KMS-11 (cell line): ENCODE results near the gene TADA3.

Source experiments
- H2AFZ ChIP-seq: fragments of 200-600 bp; sonication (generic); 2 replicates; pipeline ENCODE4 v1.6.1; 2016; ENCODE audit warnings: antibody characterized with exemption, mixed run types, low read depth
- H3K27ac ChIP-seq: fragments of 200-600 bp; sonication (generic); 2 replicates; pipeline ENCODE4 v1.6.1; 2016; ENCODE audit warnings: mild to moderate bottlenecking, mixed run types
- H3K27me3 ChIP-seq: fragments of 200-600 bp; sonication (generic); 2 replicates; pipeline ENCODE4 v1.6.1; 2017; ENCODE audit warnings: mild to moderate bottlenecking, low read depth, mixed run types, moderate library complexity; ENCODE audit not compliant: insufficient read depth
- H3K36me3 ChIP-seq: fragments of 200-600 bp; sonication (generic); 2 replicates; pipeline ENCODE4 v1.6.1; 2017; ENCODE audit warnings: mild to moderate bottlenecking, mixed run types; ENCODE audit not compliant: insufficient read depth
- H3K4me1 ChIP-seq: fragments of 200-600 bp; sonication (generic); 2 replicates; pipeline ENCODE4 v1.6.1; 2016; ENCODE audit warnings: mild to moderate bottlenecking, low read depth, mixed run types; ENCODE audit not compliant: poor library complexity, severe bottlenecking
- H3K4me2 ChIP-seq: fragments of 200-600 bp; sonication (generic); 2 replicates; pipeline ENCODE4 v1.7.0; 2016; ENCODE audit warnings: mild to moderate bottlenecking, mixed run types
- H3K4me3 ChIP-seq: fragments of 200-600 bp; sonication (generic); IDR thresholded peaks from 2 replicates; pipeline ENCODE4 v1.6.1; 2017; ENCODE audit warnings: low read depth, low read length, mixed read lengths; ENCODE audit not compliant: insufficient read depth
- H3K79me2 ChIP-seq: fragments of 200-600 bp; sonication (generic); 2 replicates; pipeline ENCODE4 v1.6.1; 2016; ENCODE audit warnings: low read depth, mixed run types; ENCODE audit not compliant: insufficient read depth
- H3K9ac ChIP-seq: fragments of 200-600 bp; sonication (generic); 2 replicates; pipeline ENCODE4 v1.6.1; 2016; ENCODE audit warnings: mild to moderate bottlenecking, mixed run types
- H4K20me1 ChIP-seq: fragments of 200-600 bp; sonication (generic); 2 replicates; pipeline ENCODE4 v1.6.1; 2016; ENCODE audit warnings: mild to moderate bottlenecking, mixed run types; ENCODE audit not compliant: insufficient read depth
- CTCF ChIP-seq: fragments of 200-600 bp; sonication (generic); conservative IDR thresholded peaks from 2 replicates; pipeline ENCODE4 v1.6.1; 2017; ENCODE audit warnings: low read depth, mild to moderate bottlenecking, antibody characterized with exemption, low read length, moderate library complexity, mixed read lengths

TADA3 gene

DNA sequence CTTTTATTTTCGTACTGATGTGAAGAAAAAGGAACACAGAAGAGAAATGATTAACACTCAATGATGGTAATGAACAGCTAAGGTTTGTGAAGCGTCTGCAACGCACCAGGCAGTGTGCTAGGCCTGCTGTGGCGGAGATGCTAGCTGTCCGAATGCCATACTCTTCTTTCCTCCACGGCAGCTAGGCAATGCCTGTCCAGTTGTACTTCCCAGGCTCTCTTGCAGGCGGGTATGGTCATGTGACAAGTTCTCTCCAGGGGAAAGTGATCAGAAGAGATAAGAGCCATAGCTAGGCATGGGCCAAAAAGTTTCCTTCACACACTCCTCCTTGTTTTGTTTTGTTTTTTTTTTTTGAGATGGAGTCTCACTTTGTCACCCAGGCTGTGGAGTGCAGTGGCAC is 6.7 kb downstream of the TADA3 start:
- H3K4me2 ChIP-seq: no peak overlapping the region
- no peaks in the 10 kb centered on the region for H4K20me1 ChIP-seq
- no peak overlapping the region for H3K4me3 ChIP-seq
- H3K27me3 ChIP-seq: no peaks in the 10 kb centered on the region
- no peak for TF ChIP-seq CTCF
- no peak overlapping the region for H2AFZ ChIP-seq
- no peaks in the 10 kb centered on the region for H3K36me3 ChIP-seq
- peaks cover 3% of the 10 kb centered on the region for H3K4me1 ChIP-seq
- no peaks in the 10 kb centered on the region for H3K79me2 ChIP-seq
- no peak overlapping the region for H3K27ac ChIP-seq
- no peak overlapping the region for H3K9ac ChIP-seq

- Histone ChIP-seq H3K4me3 (no peak overlapping the region), H2AFZ (no peak overlapping the region), H3K27me3 (no peaks in the 10 kb centered on the region), H3K79me2 (no peaks in the 10 kb centered on the region), H4K20me1 (no peaks in the 10 kb centered on the region), H3K9ac (no peak overlapping the region), H3K4me1 (peaks cover 10% of the 10 kb centered on the region), H3K27ac (no peak overlapping the region), H3K4me2 (no peak overlapping the region), H3K36me3 (no peaks in the 10 kb centered on the region)
- TF ChIP-seq CTCF: no peak
These were observed 7.3 kb downstream of the TADA3 start for GRCh38 chr3:9784965-9785364.

DNA sequence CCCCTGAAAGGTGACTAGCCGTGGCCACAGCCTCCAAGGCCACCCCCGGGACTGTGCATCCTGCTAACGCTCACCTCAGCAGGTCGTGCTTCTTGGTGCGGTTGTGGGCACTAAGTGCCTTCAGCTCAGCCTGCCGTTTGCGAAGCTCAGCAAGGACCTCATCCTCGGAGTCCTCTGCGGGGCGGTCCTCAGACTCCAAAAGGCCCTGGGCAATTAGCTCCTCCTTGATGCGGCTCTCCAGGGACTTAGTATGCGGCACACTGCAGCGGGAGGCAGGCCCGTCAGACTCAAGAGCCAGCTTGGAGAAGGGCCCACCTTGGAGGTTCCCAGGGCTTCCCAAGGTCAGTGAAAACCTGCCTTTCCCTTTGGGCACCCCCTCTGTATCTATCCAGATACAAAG is 8.3 kb downstream of the TADA3 start:
- H3K4me3 ChIP-seq: no peak overlapping the region
- no peak overlapping the region for H3K4me2 ChIP-seq
- no peaks in the 10 kb centered on the region for H3K36me3 ChIP-seq
- no peaks in the 10 kb centered on the region for H3K27me3 ChIP-seq
- no peak overlapping the region for H3K9ac ChIP-seq
- no peak overlapping the region for H2AFZ ChIP-seq
- TF ChIP-seq CTCF: no peak
- H3K79me2 ChIP-seq: no peaks in the 10 kb centered on the region
- peaks cover 20% of the 10 kb centered on the region for H3K4me1 ChIP-seq
- no peaks in the 10 kb centered on the region for H4K20me1 ChIP-seq
- no peak overlapping the region for H3K27ac ChIP-seq

DNA sequence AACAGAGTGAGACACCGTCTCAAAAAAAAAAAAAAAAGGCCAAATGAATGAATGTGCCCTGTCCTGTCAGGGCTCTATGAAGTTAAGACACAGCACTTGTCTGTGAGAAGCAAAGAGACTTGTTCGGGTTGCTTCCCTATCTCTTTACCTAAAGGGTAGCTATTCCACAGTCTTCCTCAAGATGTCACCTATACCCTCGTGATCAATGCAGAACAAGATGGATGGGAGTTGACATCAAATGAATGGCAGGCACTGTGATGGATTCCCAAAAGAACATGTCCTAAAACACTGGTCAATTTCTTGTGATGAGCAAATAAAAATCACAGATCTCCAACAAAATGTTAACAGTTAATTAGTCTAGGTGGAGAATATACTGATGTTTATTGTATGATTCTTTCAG is 9.5 kb downstream of the TADA3 start:
- Histone ChIP-seq H3K4me3 (no peak overlapping the region), H3K4me2 (no peak overlapping the region), H3K27ac (no peak overlapping the region), H3K9ac (no peak overlapping the region), H2AFZ (no peak overlapping the region), H3K36me3 (no peaks in the 10 kb centered on the region), H3K79me2 (no peaks in the 10 kb centered on the region), H3K27me3 (no peaks in the 10 kb centered on the region), H3K4me1 (peaks cover 20% of the 10 kb centered on the region), H4K20me1 (no peaks in the 10 kb centered on the region)
- TF ChIP-seq CTCF: no peak
